Loucy (cell line): ENCODE measurements around the gene UTP11.

Source experiments
- H2AFZ ChIP-seq: fragments of 200-600 bp; sonication (generic); 2 replicates; pipeline ENCODE4 v1.6.0; 2016; ENCODE audit warnings: antibody characterized with exemption, mild to moderate bottlenecking, low read length, moderate library complexity
- H3F3A ChIP-seq: fragments of 200-600 bp; 2 replicates; pipeline ENCODE4 v1.6.0; 2016; ENCODE audit warnings: antibody characterized with exemption, low read depth, mild to moderate bottlenecking
- H3K27me3 ChIP-seq: fragments of 200-600 bp; sonication (generic); 2 replicates; pipeline ENCODE4 v1.6.1; 2014; ENCODE audit warnings: low read length, mild to moderate bottlenecking; ENCODE audit not compliant: insufficient read depth, poor library complexity, severe bottlenecking
- H3K36me3 ChIP-seq: fragments of 200-600 bp; sonication (generic); 2 replicates; pipeline ENCODE4 v1.6.1; 2016; ENCODE audit warnings: low read length; ENCODE audit not compliant: insufficient read depth
- H3K4me1 ChIP-seq: fragments of 200-600 bp; sonication (generic); 2 replicates; pipeline ENCODE4 v1.5.1; 2014; ENCODE audit warnings: low read length, mild to moderate bottlenecking; ENCODE audit not compliant: insufficient read depth, poor library complexity, severe bottlenecking
- H3K4me2 ChIP-seq: fragments of 200-600 bp; sonication (generic); 2 replicates; pipeline ENCODE4 v1.6.0; 2014; ENCODE audit warnings: antibody characterized with exemption, low read length, low read depth, mild to moderate bottlenecking; ENCODE audit not compliant: poor library complexity, severe bottlenecking
- H3K4me3 ChIP-seq: fragments of 200-600 bp; sonication (generic); 2 replicates; pipeline ENCODE4 v1.5.1; 2014; ENCODE audit warnings: low read length, mild to moderate bottlenecking, mixed read lengths; ENCODE audit not compliant: poor library complexity, severe bottlenecking
- H3K79me2 ChIP-seq: fragments of 200-600 bp; sonication (generic); 2 replicates; pipeline ENCODE4 v1.6.1; 2014; ENCODE audit warnings: low read length; ENCODE audit not compliant: insufficient read depth
- H3K9ac ChIP-seq: fragments of 200-600 bp; sonication (generic); 2 replicates; pipeline ENCODE4 v1.6.0; 2014; ENCODE audit warnings: mild to moderate bottlenecking, low read depth, low read length, moderate library complexity; ENCODE audit not compliant: poor library complexity, severe bottlenecking
- H3K9me2 ChIP-seq: fragments of 200-600 bp; sonication (generic); replicated peaks from 2 replicates; pipeline ENCODE4 v1.6.1; 2016; ENCODE audit warnings: low read depth, low read length, mixed read lengths
- H3K9me3 ChIP-seq: fragments of 200-600 bp; sonication (generic); 2 replicates; pipeline ENCODE4 v1.6.1; 2014; ENCODE audit warnings: mild to moderate bottlenecking, antibody characterized with exemption, low read length, low read depth; ENCODE audit not compliant: insufficient read depth
- H4K20me1 ChIP-seq: fragments of 200-600 bp; sonication (generic); 2 replicates; pipeline ENCODE4 v1.6.0; 2014; ENCODE audit warnings: antibody characterized with exemption, low read length, mild to moderate bottlenecking; ENCODE audit not compliant: insufficient read depth, poor library complexity, severe bottlenecking
- EZH2phosphoT487 ChIP-seq: fragments of 200-600 bp; IDR thresholded peaks from 2 replicates; pipeline ENCODE4 v1.6.1; 2018; ENCODE audit warnings: antibody characterized with exemption, mild to moderate bottlenecking, moderate library complexity, borderline replicate concordance
- TF ChIP-seq, protein P1 (sequence below): fragments of 200-600 bp; sonication (generic); conservative IDR thresholded peaks from 2 replicates; pipeline ENCODE4 v1.5.1; 2014; ENCODE audit warnings: mild to moderate bottlenecking, antibody characterized with exemption, low read length

Gene UTP11

DNA sequence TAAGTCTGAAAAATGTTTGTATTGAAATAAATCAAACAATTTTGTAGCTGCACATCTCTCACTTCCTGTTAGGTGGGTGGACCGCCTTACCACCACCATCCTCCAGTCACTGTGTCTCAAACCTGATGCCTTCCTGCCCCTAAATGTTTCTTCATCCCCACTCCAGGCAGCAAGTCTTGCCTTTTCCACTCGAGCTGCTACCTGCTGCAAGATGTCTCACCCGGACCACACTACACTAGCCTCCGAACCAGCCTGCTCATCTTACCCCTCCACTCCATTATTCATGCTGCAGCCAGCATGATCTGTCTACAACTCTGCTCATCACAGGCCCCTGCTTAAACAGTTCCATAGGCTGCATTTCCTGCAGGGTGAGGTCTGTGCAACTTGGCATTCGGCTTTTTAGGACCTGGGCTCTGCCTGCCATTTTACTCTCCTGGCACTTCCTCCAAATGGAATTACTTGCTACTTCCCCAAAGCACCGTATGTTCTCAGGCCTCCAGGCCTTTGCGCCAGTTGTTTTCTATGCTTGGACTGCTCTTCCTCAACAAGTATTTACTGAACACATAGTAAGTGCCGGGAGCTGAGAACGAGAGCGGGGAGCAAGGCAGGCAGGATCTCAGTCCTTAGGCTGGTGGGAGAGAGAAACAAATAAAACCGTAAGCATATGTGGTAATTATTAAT, 17.5 kb upstream of the UTP11 start:
- Histone ChIP-seq H4K20me1 (no peaks in the 10 kb centered on the region), H3K4me2 (no peak overlapping the region), H3K9ac (no peak overlapping the region), H3K4me1 (peaks cover 20% of the 10 kb centered on the region), H3K27me3 (no peaks in the 10 kb centered on the region), H3K79me2 (peaks cover 25% of the 10 kb centered on the region; the same call in 1 of the 2 replicates), H3K9me2 (no peaks in the 10 kb centered on the region), H3K36me3 (peaks cover 5% of the 10 kb centered on the region; the same call in 1 of the 2 replicates), H3K9me3 (no peaks in the 10 kb centered on the region), H3F3A (no peaks in the 10 kb centered on the region; the same call in 1 of the 2 replicates), H2AFZ (no peak overlapping the region), H3K4me3 (no peak overlapping the region)
- TF ChIP-seq EZH2phosphoT487, result no peak
- TF ChIP-seq, protein P1, sequence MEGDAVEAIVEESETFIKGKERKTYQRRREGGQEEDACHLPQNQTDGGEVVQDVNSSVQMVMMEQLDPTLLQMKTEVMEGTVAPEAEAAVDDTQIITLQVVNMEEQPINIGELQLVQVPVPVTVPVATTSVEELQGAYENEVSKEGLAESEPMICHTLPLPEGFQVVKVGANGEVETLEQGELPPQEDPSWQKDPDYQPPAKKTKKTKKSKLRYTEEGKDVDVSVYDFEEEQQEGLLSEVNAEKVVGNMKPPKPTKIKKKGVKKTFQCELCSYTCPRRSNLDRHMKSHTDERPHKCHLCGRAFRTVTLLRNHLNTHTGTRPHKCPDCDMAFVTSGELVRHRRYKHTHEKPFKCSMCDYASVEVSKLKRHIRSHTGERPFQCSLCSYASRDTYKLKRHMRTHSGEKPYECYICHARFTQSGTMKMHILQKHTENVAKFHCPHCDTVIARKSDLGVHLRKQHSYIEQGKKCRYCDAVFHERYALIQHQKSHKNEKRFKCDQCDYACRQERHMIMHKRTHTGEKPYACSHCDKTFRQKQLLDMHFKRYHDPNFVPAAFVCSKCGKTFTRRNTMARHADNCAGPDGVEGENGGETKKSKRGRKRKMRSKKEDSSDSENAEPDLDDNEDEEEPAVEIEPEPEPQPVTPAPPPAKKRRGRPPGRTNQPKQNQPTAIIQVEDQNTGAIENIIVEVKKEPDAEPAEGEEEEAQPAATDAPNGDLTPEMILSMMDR, result no peak

- peaks cover 28% of the 10 kb centered on the region for H3K4me1 ChIP-seq
- no peaks in the 10 kb centered on the region for H3K9me2 ChIP-seq
- no peak overlapping the region for H2AFZ ChIP-seq
- H3K27me3 ChIP-seq, result no peaks in the 10 kb centered on the region
- H3K4me3 ChIP-seq, result no peak overlapping the region
- H3K4me2 ChIP-seq, result no peak overlapping the region
- TF ChIP-seq, protein P1, result no peak
- no peak for TF ChIP-seq EZH2phosphoT487
- peaks cover 5% of the 10 kb centered on the region; the same call in 1 of the 2 replicates for H3K36me3 ChIP-seq
- no peaks in the 10 kb centered on the region for H3K9me3 ChIP-seq
- H4K20me1 ChIP-seq, result no peaks in the 10 kb centered on the region
- H3K79me2 ChIP-seq, result peaks cover 27% of the 10 kb centered on the region; the same call in 1 of the 2 replicates
- no peaks in the 10 kb centered on the region; the same call in 1 of the 2 replicates for H3F3A ChIP-seq
- no peak overlapping the region for H3K9ac ChIP-seq
These were observed 16.7 kb upstream of the UTP11 start for GRCh38 chr1:37995751-37996345.

DNA sequence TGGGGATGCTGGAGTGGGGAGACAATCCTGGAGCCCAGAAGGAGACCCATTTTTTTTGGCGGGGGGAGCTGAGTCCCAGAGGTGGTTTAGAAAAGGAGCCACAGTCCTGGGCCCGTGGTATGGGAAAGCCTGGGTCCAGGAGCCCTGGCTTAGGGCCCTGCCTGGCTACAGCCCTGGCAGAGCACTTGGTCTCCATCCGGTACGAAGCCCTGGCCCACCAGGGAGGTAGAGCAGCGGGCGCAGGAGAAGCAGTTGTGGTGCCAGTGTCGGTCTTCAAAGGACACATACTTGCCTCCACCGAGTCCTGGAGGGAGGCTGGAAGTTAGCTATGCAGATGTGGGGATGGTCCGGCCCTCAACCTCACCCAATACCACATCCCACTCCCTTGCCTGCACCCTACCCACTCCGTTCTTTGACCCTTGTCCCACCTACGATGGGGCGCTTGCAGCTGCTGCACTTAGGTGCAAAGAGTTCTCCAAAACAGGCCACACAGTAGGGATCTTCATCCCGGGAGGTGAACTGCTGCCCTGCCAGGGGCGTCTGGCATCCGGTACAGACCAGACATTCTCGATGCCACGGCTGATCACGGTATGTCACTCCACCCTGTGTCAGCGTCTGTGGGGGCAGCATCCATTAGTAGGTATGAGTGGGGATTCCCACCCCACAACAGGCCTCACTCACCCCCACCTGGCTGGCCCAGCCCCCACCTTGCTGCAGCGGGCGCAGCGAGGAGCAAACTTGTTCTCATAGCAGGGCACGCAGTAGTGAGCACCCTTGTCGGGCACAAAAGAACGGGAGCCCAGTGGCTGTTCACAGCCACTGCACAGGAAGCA, 15.1 kb upstream of the UTP11 start:
- Histone ChIP-seq H3K9ac (peak overlapping the region; percentile 76), H3K4me1 (peaks cover 39% of the 10 kb centered on the region), H4K20me1 (no peaks in the 10 kb centered on the region), H2AFZ (no peak overlapping the region), H3K36me3 (peaks cover 5% of the 10 kb centered on the region; the same call in 1 of the 2 replicates), H3K4me2 (peak overlapping the region; percentile 97), H3K9me2 (no peaks in the 10 kb centered on the region), H3K79me2 (peaks cover 38% of the 10 kb centered on the region; the same call in 1 of the 2 replicates), H3K27me3 (no peaks in the 10 kb centered on the region), H3K9me3 (no peaks in the 10 kb centered on the region), H3F3A (no peaks in the 10 kb centered on the region), H3K4me3 (no peak overlapping the region)
- TF ChIP-seq, protein P1, result no peak
- no peak for TF ChIP-seq EZH2phosphoT487
